OCI-M2 (cell line): Measurements from ENCODE around the gene DTD1.

Source experiments
- DNase-seq: peaks from one replicate; lab custom pipeline; 2025; ENCODE audit not compliant: unreplicated experiment; lab: John Stamatoyannopoulos, UW

The DTD1 gene

GRCh38 chr20:18701969-18702368, 114.1 kb downstream of the DTD1 start:
- no peak for DNase-seq

- DNase-seq, result no peak
These were observed 114.9 kb downstream of the DTD1 start for GRCh38 chr20:18702736-18703135.

- DNase-seq, result no peak
These were observed 117.6 kb downstream of the DTD1 start for GRCh38 chr20:18705490-18705889.

GRCh38 chr20:18705910-18706309, 118.1 kb downstream of the DTD1 start:
- DNase-seq, result no peak

GRCh38 chr20:18712131-18712530, 124.3 kb downstream of the DTD1 start:
- DNase-seq, result no peak

GRCh38 chr20:18712882-18713281, 125.0 kb downstream of the DTD1 start:
- no peak for DNase-seq

GRCh38 chr20:18715564-18715963, 127.7 kb downstream of the DTD1 start:
- no peak for DNase-seq

GRCh38 chr20:18717062-18717461, 129.2 kb downstream of the DTD1 start:
- DNase-seq, result no peak

- no peak for DNase-seq
These were observed 130.3 kb downstream of the DTD1 start for GRCh38 chr20:18718129-18718528.

GRCh38 chr20:18719426-18719825, 131.6 kb downstream of the DTD1 start:
- no peak for DNase-seq

GRCh38 chr20:18721551-18722115, 133.8 kb downstream of the DTD1 start:
- no peak for DNase-seq

- no peak for DNase-seq
These were observed 134.5 kb downstream of the DTD1 start for GRCh38 chr20:18722371-18722770.

- DNase-seq, result no peak
These were observed 136.2 kb downstream of the DTD1 start for GRCh38 chr20:18724077-18724476.

GRCh38 chr20:18724788-18725464, 137.1 kb downstream of the DTD1 start:
- DNase-seq, result no peak

- DNase-seq, result no peak
These were observed 139.2 kb downstream of the DTD1 start for GRCh38 chr20:18727032-18727508.

- no peak for DNase-seq
These were observed 140.5 kb downstream of the DTD1 start for GRCh38 chr20:18728165-18728869.

GRCh38 chr20:18728870-18729224, 141.0 kb downstream of the DTD1 start:
- DNase-seq, result no peak

GRCh38 chr20:18729231-18729825, 141.5 kb downstream of the DTD1 start:
- no peak for DNase-seq

- DNase-seq, result no peak
These were observed 144.1 kb downstream of the DTD1 start for GRCh38 chr20:18731940-18732339.

GRCh38 chr20:18734525-18735189, 146.8 kb downstream of the DTD1 start:
- DNase-seq, result no peak

- DNase-seq, result no peak
These were observed 149.3 kb downstream of the DTD1 start for GRCh38 chr20:18737140-18737539.
